Neural cell (in vitro differentiated cells): ENCODE measurements around the gene SAA2. TPM values are rescaled to one million over a fixed set of nuclear protein-coding genes. Genes with fewer than 3 reads are reported as not detected.

Experiments
- H2AFZ ChIP-seq: fragments of 200-600, 300-800 bp; sonication (generic), shearing (Covaris generic); 2 replicates; pipeline ENCODE4 v1.6.0; 2014; ENCODE audit warnings: low read depth, mild to moderate bottlenecking, antibody characterized with exemption, low read length, moderate library complexity
- H3F3A ChIP-seq: fragments of 200-600 bp; shearing (Covaris generic); 2 replicates; pipeline ENCODE4 v1.6.1; 2016; ENCODE audit warnings: mild to moderate bottlenecking, moderate library complexity, mixed read lengths, antibody characterized with exemption, low read length; ENCODE audit not compliant: insufficient read depth, poor library complexity, severe bottlenecking
- H3K27ac ChIP-seq: fragments of 200-600, 300-800 bp; sonication (generic), shearing (Covaris generic); 2 replicates; pipeline ENCODE4 v1.5.1; 2014; ENCODE audit warnings: mild to moderate bottlenecking, low read length, moderate library complexity
- H3K27me3 ChIP-seq: fragments of 300-800, 200-600 bp; sonication (generic), shearing (Covaris generic); 2 replicates; pipeline ENCODE4 v1.6.0; 2014; ENCODE audit warnings: mild to moderate bottlenecking, low read depth, low read length, moderate library complexity; ENCODE audit not compliant: insufficient read depth
- H3K36me3 ChIP-seq: fragments of 300-800, 200-600 bp; sonication (generic), shearing (Covaris generic); 2 replicates; pipeline ENCODE4 v1.5.1; 2014; ENCODE audit warnings: mild to moderate bottlenecking, antibody characterized with exemption, low read length, moderate library complexity; ENCODE audit not compliant: insufficient read depth
- H3K4me2 ChIP-seq: fragments of 300-800, 200-600 bp; sonication (generic), shearing (Covaris generic); 2 replicates; pipeline ENCODE4 v1.6.0; 2014; ENCODE audit warnings: mild to moderate bottlenecking, low read length
- H3K4me3 ChIP-seq: fragments of 300-800, 200-600 bp; sonication (generic), shearing (Covaris generic); 2 replicates; pipeline ENCODE4 v1.5.1; 2014; ENCODE audit warnings: mild to moderate bottlenecking, low read length, moderate library complexity
- H3K79me2 ChIP-seq: fragments of 200-600 bp; shearing (Covaris generic); replicated peaks from 2 replicates; pipeline ENCODE4 v1.6.0; 2014; ENCODE audit warnings: mild to moderate bottlenecking, low read length, moderate library complexity; ENCODE audit not compliant: insufficient read depth
- H3K9ac ChIP-seq: fragments of 300-800, 200-600 bp; sonication (generic), shearing (Covaris generic); 2 replicates; pipeline ENCODE4 v1.6.1; 2016; ENCODE audit warnings: mild to moderate bottlenecking, low read length, mixed read lengths
- H3K9me2 ChIP-seq: fragments of 200-600 bp; shearing (Covaris generic); 2 replicates; pipeline ENCODE4 v1.6.1; 2016; ENCODE audit warnings: mild to moderate bottlenecking, low read length, mixed read lengths; ENCODE audit not compliant: insufficient read depth
- H3K9me3 ChIP-seq: fragments of 200-600, 300-800 bp; sonication (generic), shearing (Covaris generic); 2 replicates; pipeline ENCODE4 v1.6.1; 2016; ENCODE audit warnings: mild to moderate bottlenecking, mixed run types, low read length, moderate library complexity, mixed read lengths
- H4K20me1 ChIP-seq: fragments of 200-600 bp; shearing (Covaris generic); 2 replicates; pipeline ENCODE4 v1.6.1; 2016; ENCODE audit warnings: mild to moderate bottlenecking, mixed run types; ENCODE audit not compliant: insufficient read depth
- EP300 ChIP-seq: fragments of 450-650 bp; conservative IDR thresholded peaks from 2 replicates; pipeline ENCODE4 v1.6.1; 2014; ENCODE audit warnings: antibody characterized with exemption, mild to moderate bottlenecking, moderate library complexity; ENCODE audit not compliant: poor library complexity, severe bottlenecking
- EZH2 ChIP-seq: fragments of 200-600, 300-800 bp; shearing (Covaris generic), sonication (generic); IDR thresholded peaks from 2 replicates; pipeline ENCODE4 v1.6.1; 2014; ENCODE audit warnings: antibody characterized with exemption, low read length, borderline replicate concordance, mild to moderate bottlenecking; ENCODE audit not compliant: insufficient read depth, poor library complexity, severe bottlenecking
- MXI1 ChIP-seq: fragments of 450-650 bp; conservative IDR thresholded peaks from 2 replicates; pipeline ENCODE4 v1.6.1; 2014; ENCODE audit warnings: antibody characterized with exemption, mild to moderate bottlenecking; ENCODE audit not compliant: poor library complexity, severe bottlenecking
- POLR2AphosphoS5 ChIP-seq: IDR thresholded peaks from 2 replicates; pipeline ENCODE4 v1.6.1; 2012
- RAD21 ChIP-seq: fragments of 450-650 bp; conservative IDR thresholded peaks from 2 replicates; pipeline ENCODE4 v1.6.1; 2014; ENCODE audit warnings: antibody characterized with exemption, mild to moderate bottlenecking, moderate library complexity
- SMC3 ChIP-seq: fragments of 450-650 bp; conservative IDR thresholded peaks from 2 replicates; pipeline ENCODE4 v1.6.1; 2014; ENCODE audit warnings: antibody characterized with exemption, mild to moderate bottlenecking, moderate library complexity; ENCODE audit not compliant: poor library complexity
- TAF1 ChIP-seq: IDR thresholded peaks from 2 replicates; pipeline ENCODE4 v1.6.1; 2012; ENCODE audit warnings: low read depth
- polyA plus RNA-seq: library from polyadenylated mRNA; depleted of rRNA; stranded (reverse); fragments of >200 nt; gene quantifications from 2 replicates; pipeline ENCODE4 v1.2.3, GENCODE V29; 2014
- TF ChIP-seq, protein P1 (sequence below): fragments of 450-650 bp; IDR thresholded peaks from 2 replicates; pipeline ENCODE4 v1.5.1; 2014; ENCODE audit warnings: antibody characterized with exemption, mild to moderate bottlenecking, moderate library complexity; ENCODE audit not compliant: poor library complexity, severe bottlenecking
- TF ChIP-seq, protein P2 (sequence below): IDR thresholded peaks from 2 replicates; pipeline ENCODE4 v1.6.1; 2012; ENCODE audit warnings: borderline replicate concordance

The SAA2 gene
- polyA plus RNA-seq, 1 donor from 2014 or later: not detected

DNA sequence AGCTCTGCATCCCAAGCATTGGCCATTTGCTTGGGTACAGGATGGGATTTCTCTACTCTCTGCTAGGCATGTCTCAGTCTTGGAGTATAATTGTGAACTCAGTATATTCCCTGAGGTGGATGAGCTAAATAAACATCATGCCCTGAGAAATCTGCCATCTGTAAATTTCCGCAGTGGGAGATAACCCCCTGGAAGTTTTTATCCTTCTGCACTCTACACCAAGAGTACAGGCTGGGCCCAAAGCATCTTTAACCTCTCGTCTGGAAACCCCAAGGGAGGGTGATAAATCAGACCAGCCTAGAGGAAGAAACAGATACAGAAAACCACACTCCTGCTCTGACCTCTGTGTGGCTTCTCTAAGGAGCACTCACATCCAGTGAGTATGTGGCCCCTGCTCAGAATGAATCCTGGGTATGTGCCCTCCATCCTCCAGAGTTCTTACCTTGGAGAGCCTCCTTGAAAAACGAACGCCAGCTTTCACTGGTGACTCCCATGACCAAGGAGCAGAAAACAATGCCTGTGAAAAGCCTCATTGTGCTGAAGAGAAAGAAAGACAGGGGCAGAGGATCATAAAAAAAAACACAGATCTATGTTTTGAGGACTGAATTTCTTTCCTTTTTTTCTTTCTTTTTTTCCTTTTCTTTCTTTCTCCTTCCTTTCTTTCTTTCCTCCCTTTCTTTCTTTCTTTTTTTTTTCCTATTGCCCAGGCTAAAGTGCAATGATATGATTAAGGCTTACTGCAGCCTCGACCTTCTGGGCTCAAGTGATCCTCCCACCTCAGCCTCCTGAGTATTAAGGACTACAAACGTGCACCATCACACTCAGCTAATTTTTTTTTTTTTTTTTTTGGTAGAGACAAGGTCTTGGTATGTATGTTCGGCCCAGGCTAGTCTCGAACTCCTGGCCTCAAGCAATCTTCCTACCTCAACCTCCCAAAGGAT is 12.8 kb downstream of the SAA2 start:
- H3K27me3 ChIP-seq: no peaks in the 10 kb centered on the region
- H3K4me2 ChIP-seq: no peak overlapping the region
- no peak overlapping the region for H3K9ac ChIP-seq
- no peaks in the 10 kb centered on the region for H4K20me1 ChIP-seq
- no peaks in the 10 kb centered on the region for H3K36me3 ChIP-seq
- H3F3A ChIP-seq: no peaks in the 10 kb centered on the region
- TF ChIP-seq POLR2AphosphoS5 (no peak), TAF1 (no peak), EZH2 (no peak), RAD21 (no peak), MXI1 (no peak), EP300 (no peak), SMC3 (no peak)
- TF ChIP-seq, protein P1, sequence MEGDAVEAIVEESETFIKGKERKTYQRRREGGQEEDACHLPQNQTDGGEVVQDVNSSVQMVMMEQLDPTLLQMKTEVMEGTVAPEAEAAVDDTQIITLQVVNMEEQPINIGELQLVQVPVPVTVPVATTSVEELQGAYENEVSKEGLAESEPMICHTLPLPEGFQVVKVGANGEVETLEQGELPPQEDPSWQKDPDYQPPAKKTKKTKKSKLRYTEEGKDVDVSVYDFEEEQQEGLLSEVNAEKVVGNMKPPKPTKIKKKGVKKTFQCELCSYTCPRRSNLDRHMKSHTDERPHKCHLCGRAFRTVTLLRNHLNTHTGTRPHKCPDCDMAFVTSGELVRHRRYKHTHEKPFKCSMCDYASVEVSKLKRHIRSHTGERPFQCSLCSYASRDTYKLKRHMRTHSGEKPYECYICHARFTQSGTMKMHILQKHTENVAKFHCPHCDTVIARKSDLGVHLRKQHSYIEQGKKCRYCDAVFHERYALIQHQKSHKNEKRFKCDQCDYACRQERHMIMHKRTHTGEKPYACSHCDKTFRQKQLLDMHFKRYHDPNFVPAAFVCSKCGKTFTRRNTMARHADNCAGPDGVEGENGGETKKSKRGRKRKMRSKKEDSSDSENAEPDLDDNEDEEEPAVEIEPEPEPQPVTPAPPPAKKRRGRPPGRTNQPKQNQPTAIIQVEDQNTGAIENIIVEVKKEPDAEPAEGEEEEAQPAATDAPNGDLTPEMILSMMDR: no peak
- TF ChIP-seq, protein P2, sequence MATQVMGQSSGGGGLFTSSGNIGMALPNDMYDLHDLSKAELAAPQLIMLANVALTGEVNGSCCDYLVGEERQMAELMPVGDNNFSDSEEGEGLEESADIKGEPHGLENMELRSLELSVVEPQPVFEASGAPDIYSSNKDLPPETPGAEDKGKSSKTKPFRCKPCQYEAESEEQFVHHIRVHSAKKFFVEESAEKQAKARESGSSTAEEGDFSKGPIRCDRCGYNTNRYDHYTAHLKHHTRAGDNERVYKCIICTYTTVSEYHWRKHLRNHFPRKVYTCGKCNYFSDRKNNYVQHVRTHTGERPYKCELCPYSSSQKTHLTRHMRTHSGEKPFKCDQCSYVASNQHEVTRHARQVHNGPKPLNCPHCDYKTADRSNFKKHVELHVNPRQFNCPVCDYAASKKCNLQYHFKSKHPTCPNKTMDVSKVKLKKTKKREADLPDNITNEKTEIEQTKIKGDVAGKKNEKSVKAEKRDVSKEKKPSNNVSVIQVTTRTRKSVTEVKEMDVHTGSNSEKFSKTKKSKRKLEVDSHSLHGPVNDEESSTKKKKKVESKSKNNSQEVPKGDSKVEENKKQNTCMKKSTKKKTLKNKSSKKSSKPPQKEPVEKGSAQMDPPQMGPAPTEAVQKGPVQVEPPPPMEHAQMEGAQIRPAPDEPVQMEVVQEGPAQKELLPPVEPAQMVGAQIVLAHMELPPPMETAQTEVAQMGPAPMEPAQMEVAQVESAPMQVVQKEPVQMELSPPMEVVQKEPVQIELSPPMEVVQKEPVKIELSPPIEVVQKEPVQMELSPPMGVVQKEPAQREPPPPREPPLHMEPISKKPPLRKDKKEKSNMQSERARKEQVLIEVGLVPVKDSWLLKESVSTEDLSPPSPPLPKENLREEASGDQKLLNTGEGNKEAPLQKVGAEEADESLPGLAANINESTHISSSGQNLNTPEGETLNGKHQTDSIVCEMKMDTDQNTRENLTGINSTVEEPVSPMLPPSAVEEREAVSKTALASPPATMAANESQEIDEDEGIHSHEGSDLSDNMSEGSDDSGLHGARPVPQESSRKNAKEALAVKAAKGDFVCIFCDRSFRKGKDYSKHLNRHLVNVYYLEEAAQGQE: no peak
- H3K79me2 ChIP-seq: no peaks in the 10 kb centered on the region
- H3K27ac ChIP-seq: no peak overlapping the region
- no peaks in the 10 kb centered on the region for H3K9me2 ChIP-seq
- H3K9me3 ChIP-seq: no peaks in the 10 kb centered on the region
- no peak overlapping the region for H3K4me3 ChIP-seq
- no peak overlapping the region for H2AFZ ChIP-seq

DNA sequence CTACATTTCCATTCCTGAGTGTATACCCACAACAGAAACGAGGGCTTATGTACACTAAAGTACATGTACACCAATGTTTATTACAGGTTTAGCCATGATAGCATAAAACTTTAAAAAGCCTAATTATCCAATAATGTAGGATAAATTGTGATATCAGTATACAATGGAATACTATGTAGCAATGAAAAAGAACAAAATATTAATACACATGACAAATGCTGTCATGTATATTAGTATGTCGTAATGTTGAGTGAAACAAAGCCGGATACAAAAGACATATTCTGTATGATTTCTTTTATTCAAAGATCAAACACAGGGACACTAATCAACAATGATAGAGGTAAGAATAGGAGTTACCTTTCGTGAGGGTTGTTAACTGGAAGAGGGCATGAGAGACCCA is 14.6 kb downstream of the SAA2 start:
- no peaks in the 10 kb centered on the region for H4K20me1 ChIP-seq
- no peaks in the 10 kb centered on the region for H3K36me3 ChIP-seq
- H3F3A ChIP-seq: no peaks in the 10 kb centered on the region
- no peaks in the 10 kb centered on the region for H3K27me3 ChIP-seq
- no peak overlapping the region for H3K9ac ChIP-seq
- H3K27ac ChIP-seq: no peak overlapping the region
- no peaks in the 10 kb centered on the region for H3K9me2 ChIP-seq
- no peak overlapping the region for H2AFZ ChIP-seq
- no peak overlapping the region for H3K4me2 ChIP-seq
- H3K4me3 ChIP-seq: no peak overlapping the region
- no peaks in the 10 kb centered on the region for H3K79me2 ChIP-seq
- no peaks in the 10 kb centered on the region for H3K9me3 ChIP-seq
- no peak for TF ChIP-seq TAF1
- TF ChIP-seq POLR2AphosphoS5: no peak
- no peak for TF ChIP-seq SMC3
- TF ChIP-seq EP300: no peak
- TF ChIP-seq RAD21: no peak
- TF ChIP-seq EZH2: no peak
- TF ChIP-seq, protein P2: no peak
